NCI-H2196 treated with DMSO at 0.1 percent for 48 hours (cell line): ENCODE results near the gene MUC22.
A peak's percentile ranks its signal among the peaks of the same experiment; 100 is the strongest.

Source experiments
- DNase-seq: peaks from one replicate; lab custom pipeline; 2025; ENCODE audit not compliant: unreplicated experiment; lab: John Stamatoyannopoulos, UW

Gene MUC22

GRCh38 chr6:31075528-31075927, 65.3 kb downstream of the MUC22 start:
- no peak for DNase-seq

DNA sequence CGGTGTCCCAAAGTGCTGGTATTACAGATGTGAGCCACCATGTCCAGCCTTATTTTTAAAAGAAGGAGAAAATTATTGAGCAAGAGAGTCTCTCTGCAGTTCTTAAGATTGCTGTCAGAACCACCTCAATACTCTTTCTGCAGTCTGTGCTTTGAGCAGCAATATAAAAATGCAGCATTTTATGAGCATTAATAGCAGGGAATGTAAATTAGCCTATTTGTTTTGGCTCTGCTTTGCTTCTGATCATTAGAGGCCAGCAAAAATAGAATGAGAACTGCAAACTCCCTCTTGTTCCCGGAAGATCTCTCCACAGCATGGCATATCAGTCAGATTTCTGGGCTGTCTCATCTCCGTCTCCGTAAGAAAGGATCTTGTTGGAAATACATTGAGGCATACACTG, 66.3 kb downstream of the MUC22 start:
- no peak for DNase-seq

- DNase-seq: peak; percentile 52
Measured at GRCh38 chr6:31079656-31080261, 69.5 kb downstream of the MUC22 start.

DNA sequence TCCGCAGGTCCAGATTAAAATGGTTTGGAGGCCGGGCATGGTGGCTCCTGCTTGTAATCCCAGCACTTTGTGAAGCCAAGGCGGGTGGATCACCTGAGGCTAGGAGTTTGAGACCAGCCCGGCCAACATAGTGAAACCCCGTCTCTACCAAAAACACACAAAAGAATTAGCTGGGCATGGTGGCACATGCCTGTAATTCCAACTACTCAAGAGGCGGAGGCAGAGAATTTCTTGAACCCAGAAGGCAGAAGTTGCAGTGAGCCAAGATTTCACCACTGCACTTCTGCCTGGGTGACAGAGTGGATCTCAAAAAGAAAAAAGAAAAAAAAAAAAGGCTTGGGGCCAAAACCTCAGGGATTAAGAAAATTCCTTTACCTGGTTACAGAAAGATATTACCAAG, 71.6 kb downstream of the MUC22 start:
- no peak for DNase-seq

GRCh38 chr6:31083742-31084354, 73.6 kb downstream of the MUC22 start:
- no peak for DNase-seq
